ENCODE results near the gene GNAO1. TPM values are rescaled to one million over a fixed set of nuclear protein-coding genes. Genes with fewer than 3 reads are reported as not detected.

Gene GNAO1
- total RNA-seq, 1 donor from 2014 or later: 250 TPM

DNA sequence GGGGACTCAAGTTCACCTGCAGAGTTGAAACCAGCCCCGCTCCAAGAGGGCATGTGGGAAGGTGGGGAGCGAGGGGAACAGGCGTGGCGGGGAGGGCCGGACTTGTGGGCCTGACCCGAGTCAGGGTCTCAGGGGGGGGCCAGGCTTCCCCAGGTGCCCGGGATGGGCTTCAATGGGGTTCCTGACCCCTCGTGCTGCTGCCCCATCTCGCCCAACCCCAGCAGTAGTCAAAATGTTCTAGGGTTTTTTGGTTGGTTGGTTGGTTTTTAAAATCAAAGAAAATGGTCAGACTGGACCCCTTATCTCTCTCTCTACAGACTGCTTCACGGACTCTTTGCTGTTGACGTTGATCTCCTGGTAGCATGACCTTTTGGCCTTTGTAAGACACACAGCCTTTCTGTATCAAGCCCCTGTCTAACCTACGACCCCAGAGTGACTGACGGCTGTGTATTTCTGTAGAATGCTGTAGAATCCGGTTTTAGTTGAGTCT lies 164.5 kb downstream of the GNAO1 start:
- Mint-ChIP-seq H3K36me3 (ENCODE audit: unreplicated experiment) (peaks cover 9% of the 10 kb centered on the region), H3K9me3 (ENCODE audit: unreplicated experiment) (peaks cover 17% of the 10 kb centered on the region), H3K27me3 (ENCODE audit: unreplicated experiment) (peaks cover 23% of the 10 kb centered on the region), H3K4me1 (ENCODE audit: low read depth, unreplicated experiment) (peaks cover 21% of the 10 kb centered on the region), H3K27ac (ENCODE audit: unreplicated experiment) (peak overlapping the region; percentile 91), H3K4me3 (ENCODE audit: unreplicated experiment) (peak overlapping the region; percentile 40)
- DNase-seq: peak; percentile 16
- TF ChIP-seq CTCF (IDR thresholded peaks at IDR 0.05; ENCODE audit: partially characterized antibody, unreplicated experiment): no peak

- Mint-ChIP-seq H3K4me3 (ENCODE audit: unreplicated experiment) (peak overlapping the region; percentile 80), H3K27me3 (ENCODE audit: unreplicated experiment) (peaks cover 20% of the 10 kb centered on the region), H3K36me3 (ENCODE audit: unreplicated experiment) (peaks cover 4% of the 10 kb centered on the region), H3K4me1 (ENCODE audit: low read depth, unreplicated experiment) (peaks cover 22% of the 10 kb centered on the region), H3K9me3 (ENCODE audit: unreplicated experiment) (peaks cover 16% of the 10 kb centered on the region), H3K27ac (ENCODE audit: unreplicated experiment) (peak overlapping the region; percentile 91)
- peak; percentile 88 for DNase-seq
- peak; percentile 72 for TF ChIP-seq CTCF (IDR thresholded peaks at IDR 0.05; ENCODE audit: partially characterized antibody, unreplicated experiment)
Observed at GRCh38 chr16:56356276-56357240, 165.3 kb downstream of the GNAO1 start.

- peak overlapping the region; percentile 91 for H3K27ac Mint-ChIP-seq (ENCODE audit: unreplicated experiment)
- peaks cover 4% of the 10 kb centered on the region for H3K36me3 Mint-ChIP-seq (ENCODE audit: unreplicated experiment)
- peaks cover 18% of the 10 kb centered on the region for H3K27me3 Mint-ChIP-seq (ENCODE audit: unreplicated experiment)
- H3K4me1 Mint-ChIP-seq (ENCODE audit: low read depth, unreplicated experiment): peaks cover 24% of the 10 kb centered on the region
- peaks cover 14% of the 10 kb centered on the region for H3K9me3 Mint-ChIP-seq (ENCODE audit: unreplicated experiment)
- DNase-seq: peak; percentile 22
- H3K4me3 Mint-ChIP-seq (ENCODE audit: unreplicated experiment): no peak overlapping the region
- TF ChIP-seq CTCF (IDR thresholded peaks at IDR 0.05; ENCODE audit: partially characterized antibody, unreplicated experiment): no peak
Observed at GRCh38 chr16:56357241-56357764, 166.0 kb downstream of the GNAO1 start.

DNA sequence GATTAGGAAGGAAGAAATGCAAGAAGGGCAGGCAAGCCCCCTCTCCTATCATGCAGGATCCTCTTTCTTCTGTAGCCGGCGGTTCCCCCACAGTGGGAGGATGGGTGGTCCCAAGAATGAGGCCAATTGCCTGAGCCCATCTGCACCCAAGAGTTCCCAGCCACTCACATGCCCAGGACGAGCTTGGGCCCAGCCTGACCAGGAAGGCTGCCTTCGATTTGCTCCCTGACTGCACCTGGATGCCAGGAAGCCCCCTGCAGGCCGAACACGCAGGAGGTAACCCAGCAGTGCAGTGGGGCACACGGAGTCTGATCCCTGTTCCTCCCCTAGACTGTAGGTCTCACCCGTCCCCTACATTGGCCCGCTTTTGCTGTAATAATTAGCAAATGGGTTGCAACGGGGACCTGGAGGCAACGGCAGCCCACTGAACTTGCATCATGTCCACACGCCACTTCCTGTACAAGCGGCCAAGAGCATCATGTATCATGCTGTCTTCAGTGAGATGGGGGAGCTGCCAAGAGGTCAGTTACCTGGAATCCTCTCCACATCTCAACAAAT lies 166.6 kb downstream of the GNAO1 start:
- Mint-ChIP-seq H3K4me1 (ENCODE audit: low read depth, unreplicated experiment) (peaks cover 27% of the 10 kb centered on the region), H3K9me3 (ENCODE audit: unreplicated experiment) (peaks cover 18% of the 10 kb centered on the region), H3K36me3 (ENCODE audit: unreplicated experiment) (peaks cover 4% of the 10 kb centered on the region), H3K27me3 (ENCODE audit: unreplicated experiment) (peaks cover 19% of the 10 kb centered on the region), H3K4me3 (ENCODE audit: unreplicated experiment) (no peak overlapping the region), H3K27ac (ENCODE audit: unreplicated experiment) (no peak overlapping the region)
- TF ChIP-seq CTCF (IDR thresholded peaks at IDR 0.05; ENCODE audit: partially characterized antibody, unreplicated experiment): no peak
- DNase-seq: peak; percentile 18
